Activated T-cell treated with anti-CD3 and anti-CD28 coated beads for 48 hours (primary cell): ENCODE measurements around the gene RAB34.
"Not testable (repeated sequence)": the region's sequence is repeated elsewhere in the genome, so short reads cannot be mapped to it uniquely, and the experiment has no call there.

ENCODE experiments used
- DNase-seq: peaks from one replicate; pipeline ENCODE4 v3.0.0-alpha.2; 2020; ENCODE audit warnings: low read depth

Gene RAB34

DNA sequence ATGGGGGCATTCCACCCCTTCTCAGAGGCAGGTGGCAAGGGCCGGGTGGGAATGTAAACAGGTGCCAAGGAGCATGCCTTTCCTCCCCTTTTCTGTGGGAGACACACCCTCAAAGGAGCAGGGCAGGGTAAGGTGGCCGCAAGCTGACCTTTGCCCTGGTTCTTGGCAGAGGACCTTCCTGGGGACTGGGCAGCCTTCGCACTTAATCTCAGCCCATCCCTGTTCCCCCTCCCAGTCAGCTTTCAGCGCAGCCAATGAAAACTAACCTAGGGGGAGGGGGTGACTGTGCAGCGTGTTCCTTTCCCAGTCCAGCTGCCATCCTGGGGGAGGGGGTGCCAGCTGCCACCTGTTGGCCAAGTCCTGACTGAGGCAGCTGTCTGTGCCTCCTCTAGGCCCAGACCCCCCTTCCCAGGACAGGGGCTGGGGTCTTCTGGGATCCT, 29.0 kb upstream of the RAB34 start:
- DNase-seq, result no peak

DNA sequence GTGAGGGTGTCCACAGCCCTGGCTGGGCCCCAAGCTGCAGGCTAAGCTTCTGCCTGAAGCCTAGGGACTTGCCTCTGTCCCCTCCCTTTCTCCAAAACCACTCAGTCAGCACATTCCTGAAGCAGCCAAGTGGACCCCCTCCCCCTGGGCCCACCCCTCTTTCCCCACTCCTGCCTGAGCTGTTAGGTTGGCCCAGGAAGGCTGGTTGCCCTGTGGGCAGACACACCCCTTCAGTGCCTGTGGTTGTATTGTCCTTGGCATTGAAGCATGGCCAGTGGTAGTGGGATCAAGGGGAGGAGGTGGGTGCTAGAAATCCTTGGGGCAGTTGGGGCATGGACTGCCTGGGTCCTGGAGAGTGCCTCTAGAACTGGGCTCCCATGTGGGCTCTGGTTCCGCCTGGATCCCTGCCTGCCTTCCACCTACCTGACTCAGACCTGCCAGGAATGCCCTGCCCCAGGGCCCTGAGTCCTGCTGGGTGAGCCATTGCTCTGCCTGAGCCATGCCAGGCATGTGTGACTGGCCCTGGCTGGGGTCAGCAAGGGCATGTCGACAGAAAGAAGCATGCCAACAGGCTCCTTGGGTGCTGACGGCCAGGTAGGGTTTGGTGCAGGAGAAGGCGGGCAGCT, 28.2 kb upstream of the RAB34 start:
- no peak for DNase-seq

DNA sequence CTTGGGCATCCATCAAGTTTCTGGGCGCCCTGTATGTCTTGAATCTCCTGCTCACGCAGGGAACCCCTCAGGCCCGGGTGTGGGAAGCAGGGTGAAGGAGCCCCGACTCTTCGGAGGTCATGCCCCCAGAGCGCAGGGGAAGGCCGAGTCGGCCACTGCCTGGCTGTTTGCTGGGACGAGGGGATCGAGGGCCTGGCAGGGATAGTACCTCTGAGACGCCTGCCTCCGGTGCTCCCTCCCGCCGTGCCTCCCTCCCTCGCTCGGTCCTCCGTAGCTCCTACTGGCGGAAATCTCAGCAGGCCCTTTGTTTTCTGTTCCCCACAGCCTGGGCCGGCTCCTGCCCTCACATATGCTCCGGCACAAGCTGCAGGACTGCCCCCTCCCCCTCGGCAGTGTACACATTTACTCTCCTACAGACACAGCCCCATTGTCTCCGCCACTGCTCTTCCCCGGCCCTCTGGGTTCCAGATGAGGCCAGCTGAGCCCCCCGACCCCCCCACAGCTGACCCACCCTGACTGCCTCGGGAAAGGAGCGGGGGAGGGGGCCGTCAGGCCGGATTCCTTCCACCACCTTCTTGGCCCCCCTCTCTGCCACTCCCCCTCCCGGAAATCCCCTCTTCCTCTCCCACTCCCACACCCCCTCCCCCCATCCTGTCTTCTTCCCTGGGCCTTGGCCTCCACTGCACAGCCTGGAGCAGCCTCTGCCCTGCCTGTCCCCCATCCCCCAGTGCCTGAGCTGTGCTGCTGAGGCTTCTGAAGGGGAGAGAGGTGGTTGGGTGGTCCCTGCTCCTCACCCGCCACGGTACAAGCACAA, 27.5 kb upstream of the RAB34 start:
- DNase-seq, result no peak

DNA sequence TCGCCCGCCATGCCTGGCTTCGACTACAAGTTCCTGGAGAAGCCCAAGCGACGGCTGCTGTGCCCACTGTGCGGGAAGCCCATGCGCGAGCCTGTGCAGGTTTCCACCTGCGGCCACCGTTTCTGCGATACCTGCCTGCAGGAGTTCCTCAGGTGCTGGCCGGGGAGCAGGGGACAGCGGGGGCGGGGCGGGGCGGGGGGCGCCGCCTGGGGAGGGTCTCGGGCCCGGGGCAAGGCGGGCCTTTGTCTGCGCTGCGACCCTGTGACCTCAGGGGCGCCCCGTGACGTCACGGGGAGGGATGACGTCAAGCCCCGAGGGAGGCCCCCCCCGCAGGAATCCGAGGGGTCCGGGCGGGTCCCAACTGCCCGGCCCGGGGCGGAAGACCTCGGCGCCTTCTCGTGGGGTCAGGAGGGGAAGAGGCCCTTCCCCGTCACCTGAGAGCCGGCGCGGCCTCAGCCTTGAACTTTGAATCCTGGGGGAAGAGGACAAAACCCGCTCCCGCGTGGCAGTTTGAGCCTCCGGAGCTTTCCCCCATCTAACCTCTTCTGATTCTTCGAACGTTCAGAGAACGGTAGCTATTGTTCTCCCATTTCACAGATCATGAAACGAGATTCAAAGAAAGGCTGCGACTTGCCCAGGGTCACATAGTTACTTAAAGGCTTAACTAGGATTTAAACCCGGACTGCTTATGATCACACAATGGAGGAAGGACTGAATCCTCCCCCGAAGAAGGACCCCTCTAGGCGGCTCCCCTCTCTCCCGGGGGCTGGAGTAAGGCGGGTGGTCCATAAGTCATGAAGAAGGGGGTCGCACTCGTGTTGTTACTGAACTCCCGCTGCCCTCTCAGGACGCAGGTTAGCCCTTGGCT, 26.7 kb upstream of the RAB34 start:
- DNase-seq, result peak; percentile 70

DNA sequence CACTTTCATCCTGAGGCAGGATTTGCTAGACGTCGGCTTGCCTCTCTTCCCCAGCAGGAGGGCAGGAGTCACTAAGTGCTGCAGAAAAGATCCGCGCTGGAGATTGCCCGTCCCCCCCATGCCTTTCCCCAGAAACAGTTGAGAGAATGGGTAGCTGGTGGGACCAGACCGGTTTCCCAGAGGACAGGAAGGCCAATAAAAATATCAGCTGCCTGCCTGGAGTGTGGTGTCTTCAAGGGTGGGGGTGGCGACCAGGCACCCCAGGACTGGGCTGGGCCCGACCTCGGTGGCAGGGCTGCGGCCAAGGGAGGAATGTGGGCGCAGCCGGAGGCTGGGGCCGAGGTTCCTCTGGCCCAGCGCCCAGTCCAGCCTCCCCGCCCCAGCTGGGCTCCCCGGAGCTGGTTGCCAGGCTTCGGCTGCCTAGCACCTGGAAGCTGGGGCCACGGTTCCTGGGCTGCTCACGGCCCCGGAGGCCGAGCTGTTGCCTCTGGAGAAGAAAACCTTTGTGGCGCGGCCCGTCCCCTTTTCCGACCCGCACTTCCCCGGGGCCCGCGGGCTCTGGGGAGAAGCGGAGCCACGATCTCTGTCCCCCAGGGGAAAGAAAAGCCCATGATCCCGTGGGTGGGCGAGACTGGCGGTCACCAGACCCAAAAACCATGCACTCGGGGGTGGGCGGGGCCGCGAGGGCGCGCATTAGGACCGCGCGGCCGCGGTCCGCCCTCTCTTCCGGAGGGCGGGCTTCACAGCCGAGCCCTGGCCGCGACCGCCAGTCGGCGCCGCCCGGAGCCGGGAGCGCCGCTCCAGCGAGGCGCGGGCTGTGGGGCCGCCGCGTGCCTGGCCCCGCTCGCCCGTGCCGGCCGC, 25.8 kb upstream of the RAB34 start, which contains the start of gene TRAF4:
Gene TRAF4, plus strand, starts transcription at position 769 of the 861 bp plus-strand sequence. CDS start 102 bp downstream, outside the sequence.
- peak; percentile 82 for DNase-seq

DNA sequence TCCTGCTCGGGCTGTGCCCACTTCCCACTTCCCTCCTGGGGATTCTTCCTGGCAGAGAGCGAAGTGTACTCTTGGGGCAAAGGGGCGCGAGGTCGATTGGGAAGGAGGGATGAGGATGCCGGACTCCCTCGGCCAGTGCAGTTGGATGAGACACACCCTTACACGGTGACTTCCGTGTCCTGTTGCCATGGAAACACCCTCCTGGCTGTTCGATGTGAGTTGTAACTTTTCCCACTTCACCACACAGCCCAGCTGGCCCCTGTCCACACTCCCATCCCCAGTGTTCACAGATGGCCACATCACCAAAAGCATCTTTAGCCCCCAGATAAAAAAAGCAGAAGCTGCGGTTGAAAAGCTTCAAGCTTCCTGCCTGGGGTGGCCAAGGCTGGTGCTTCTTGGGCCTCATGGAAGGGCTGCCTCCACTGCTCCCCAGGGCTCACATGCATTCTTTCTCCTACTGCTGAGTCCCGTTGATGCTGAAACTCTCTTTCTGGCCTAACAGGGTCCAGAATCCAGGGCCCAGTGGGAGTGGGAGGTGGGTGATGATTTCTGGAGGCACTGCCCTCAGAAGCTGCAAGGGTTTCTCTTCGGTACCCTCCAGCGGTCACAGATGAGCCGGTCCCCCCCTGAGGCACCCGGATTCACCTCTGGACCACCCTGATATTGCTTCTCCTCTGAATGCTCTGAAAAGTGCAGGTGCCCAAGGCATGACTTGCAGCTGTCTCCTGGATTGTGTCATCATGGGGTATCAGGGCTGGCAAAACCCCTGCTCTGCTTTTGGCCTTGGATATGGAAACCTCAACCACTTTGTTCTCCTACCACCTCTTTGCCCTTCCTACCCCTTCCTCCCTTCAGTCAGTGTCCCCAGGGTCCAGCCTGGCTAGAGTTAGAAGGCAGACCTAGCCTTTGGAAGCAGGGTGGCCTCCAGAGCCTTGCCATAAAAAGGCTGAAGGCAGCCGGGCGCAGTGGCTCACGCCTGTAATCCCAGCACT, 24.0 kb upstream of the RAB34 start:
- no peak for DNase-seq

DNA sequence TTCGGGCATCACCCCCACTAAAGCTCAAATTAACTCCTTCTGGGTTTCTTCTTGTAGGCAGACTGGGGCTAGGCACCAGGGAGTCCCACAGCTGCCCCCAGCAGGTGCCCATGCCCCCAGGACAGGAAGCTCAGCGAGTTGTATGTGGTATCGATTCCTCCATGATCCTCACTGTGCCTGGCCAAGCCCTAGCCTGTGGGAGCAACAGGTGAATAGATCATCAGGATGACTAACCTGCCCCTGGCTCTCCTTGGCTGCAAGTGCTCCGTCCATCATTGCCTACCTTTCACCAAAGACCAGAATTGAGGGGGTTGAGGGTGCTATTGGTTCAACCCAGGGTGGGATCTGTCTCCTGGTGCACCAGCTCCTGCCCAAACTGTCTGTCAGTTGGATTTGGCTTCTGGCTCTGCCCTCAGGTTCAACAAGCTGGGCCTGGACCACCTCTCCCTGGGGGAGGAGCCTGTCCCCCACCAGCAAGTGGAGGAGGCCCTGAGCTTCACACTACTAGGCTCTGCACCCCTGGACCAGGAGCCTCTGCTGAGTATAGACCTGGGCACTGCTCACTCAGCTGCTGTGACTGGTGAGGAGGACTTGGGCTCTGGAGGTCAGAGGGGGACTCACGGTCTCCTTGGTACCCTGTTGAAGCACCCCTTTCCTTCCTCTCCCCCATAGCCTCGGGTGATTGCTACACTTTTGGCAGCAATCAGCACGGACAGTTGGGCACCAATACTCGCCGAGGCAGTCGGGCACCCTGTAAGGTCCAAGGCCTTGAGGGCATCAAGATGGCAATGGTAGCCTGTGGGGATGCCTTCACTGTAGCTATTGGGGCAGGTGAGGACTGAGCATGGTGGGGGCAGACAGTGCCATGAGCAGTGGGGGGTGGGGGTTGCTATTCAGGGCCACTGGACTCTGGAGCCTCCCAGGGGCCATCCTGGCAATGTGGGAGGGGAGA, 23.0 kb upstream of the RAB34 start:
- DNase-seq, result no peak

DNA sequence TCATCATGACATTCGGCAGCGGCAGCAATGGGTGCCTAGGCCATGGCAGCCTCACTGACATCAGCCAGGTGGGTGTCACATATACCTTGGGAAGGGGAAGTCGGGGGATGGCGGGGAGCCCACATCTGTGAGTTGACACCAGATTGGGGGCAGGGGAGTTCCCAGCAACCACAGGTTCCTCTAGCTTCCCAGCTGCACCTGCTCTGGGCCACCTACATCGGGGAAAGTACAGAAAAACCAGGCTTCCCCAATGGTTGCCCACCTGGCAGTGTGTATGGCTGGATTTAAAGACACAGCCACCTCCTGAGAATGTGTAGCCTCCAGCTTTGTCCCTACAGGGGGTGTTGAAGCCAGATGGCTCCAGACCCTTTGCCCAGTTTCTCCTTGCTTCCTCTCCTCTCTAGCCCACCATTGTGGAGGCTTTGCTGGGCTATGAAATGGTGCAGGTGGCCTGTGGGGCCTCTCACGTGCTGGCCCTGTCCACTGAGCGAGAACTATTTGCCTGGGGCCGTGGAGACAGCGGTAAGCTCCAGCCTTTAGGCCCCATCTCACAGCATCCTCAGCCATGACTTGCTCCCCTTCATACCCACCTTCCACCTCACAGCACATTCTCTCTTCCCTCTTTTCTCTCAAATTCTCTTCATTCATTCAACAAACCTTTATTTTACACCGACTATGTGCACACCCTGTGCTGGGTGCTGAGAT, 21.2 kb upstream of the RAB34 start:
- DNase-seq, result no peak

DNA sequence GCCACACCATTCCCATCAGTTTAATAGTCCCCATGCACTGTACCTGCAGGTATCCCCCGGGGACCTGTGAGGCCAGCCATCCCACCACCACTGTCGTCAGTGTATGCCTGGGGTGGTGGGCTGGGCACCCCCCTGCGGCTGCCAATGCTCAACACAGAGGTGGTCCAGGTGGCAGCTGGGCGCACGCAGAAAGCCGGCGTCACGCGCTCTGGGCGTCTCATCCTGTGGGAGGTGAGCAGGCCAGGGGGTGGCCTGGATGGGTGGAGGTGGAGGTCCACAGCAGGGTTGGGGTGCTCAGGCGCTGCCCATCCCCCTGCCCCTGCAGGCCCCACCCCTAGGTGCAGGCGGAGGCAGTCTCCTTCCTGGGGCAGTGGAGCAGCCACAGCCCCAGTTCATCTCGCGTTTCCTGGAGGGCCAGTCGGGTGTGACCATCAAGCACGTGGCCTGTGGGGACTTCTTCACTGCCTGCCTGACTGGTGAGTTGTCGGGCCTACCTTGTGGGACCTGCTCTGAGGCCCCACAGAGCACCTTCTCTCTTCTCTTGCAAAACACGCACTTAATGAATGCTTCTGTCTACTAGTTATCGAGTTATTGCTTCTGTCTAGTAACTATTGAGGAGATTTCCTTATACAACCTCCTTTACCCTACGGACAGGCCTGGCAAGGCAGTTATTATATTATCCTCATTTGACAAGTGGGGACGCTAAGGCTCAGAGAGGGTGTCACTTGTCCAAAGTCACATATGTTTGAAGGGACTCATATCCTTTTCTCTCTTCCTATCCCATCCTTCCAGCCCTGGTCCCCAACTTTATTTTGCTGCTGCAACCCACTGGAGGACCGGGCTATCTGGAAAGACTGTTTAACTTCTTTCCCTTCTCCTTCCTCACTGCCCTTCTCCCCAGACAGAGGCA, 20.4 kb upstream of the RAB34 start:
- no peak for DNase-seq

DNA sequence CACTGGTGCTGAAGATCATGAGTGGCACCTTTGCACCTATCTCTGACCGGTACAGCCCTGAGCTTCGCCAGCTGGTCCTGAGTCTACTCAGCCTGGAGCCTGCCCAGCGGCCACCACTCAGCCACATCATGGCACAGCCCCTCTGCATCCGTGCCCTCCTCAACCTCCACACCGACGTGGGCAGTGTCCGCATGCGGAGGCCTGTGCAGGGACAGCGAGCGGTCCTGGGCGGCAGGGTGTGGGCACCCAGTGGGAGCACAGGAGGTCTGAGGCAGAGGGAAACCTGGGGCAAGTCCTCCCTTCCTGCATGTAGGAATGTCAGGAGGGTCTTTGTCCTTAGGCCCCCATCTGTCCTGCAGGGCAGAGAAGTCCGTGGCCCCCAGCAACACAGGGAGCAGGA, 19.6 kb upstream of the RAB34 start:
- no peak for DNase-seq

DNA sequence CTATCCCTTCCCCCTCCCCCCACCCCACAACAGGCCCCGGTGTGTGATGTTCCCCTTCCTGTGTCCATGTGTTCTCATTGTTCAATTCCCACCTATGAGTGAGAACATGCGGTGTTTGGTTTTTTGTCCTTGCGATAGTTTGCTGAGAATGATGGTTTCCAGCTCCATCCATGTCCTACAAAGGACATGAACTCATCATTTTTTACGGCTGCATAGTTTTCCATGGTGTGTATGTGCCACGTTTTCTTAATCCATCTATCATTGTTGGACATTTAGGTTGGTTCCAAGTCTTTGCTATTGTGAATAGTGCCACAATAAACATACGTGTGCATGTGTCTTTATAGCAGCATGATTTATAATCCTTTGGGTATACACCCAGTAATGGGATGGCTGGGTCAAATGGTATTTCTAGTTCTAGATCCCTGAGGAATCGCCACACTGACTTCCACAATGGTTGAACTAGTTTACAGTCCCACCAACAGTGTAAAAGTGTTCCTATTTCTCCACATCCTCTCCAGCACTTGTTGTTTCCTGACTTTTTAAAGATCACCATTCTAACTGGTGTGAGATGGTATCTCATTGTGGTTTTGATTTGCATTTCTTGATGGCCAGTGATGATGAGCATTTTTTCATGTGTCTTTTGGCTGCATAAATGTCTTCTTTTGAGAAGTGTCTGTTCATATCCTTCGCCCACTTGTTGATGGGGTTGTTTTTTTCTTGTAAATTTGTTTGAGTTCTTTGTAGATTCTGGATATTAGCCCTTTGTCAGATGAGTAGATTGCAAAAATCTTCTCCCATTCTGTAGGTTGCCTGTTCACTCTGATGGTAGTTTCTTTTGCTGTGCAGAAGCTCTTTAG, 18.5 kb upstream of the RAB34 start:
- DNase-seq, result not testable (repeated sequence)

DNA sequence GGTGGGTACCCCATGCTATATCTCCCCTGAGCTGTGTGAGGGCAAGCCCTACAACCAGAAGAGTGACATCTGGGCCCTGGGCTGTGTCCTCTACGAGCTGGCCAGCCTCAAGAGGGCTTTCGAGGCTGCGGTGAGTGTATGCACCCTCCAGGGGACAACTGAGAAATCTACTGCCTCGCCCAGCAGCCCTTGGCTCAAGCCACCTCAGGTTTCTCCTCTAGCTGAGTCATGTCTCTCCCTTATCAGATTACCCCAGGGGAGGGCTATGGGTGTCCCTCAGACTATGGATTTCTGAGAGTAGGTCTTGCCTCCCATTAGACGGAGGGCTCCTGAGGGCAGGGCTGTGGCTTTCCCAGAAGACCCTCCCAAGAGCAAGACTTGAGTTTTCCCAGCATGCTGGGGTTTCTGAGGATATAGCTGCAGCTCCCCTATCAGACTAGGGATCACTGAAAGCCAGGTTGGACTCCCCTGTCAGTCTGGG, 17.6 kb upstream of the RAB34 start:
- no peak for DNase-seq

DNA sequence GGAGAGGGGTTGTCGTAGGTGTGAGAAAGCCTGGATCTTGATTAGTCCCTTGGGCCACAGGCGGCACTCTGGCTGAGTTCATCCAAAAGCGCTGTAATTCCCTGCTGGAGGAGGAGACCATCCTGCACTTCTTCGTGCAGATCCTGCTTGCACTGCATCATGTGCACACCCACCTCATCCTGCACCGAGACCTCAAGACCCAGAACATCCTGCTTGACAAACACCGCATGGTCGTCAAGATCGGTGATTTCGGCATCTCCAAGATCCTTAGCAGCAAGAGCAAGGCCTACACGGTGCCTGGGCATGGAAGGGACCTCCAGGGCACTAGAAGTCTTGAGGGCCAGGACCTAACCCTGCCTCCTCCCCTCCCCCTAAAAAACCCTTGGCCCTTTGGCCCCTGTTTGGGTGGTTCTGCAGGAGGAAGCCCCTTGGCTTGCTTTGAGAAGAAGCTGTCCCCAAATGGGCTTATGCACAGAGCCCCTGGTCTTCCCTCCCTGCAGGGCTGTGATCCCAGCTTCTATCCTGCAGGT, 17.1 kb upstream of the RAB34 start:
- DNase-seq, result no peak

DNA sequence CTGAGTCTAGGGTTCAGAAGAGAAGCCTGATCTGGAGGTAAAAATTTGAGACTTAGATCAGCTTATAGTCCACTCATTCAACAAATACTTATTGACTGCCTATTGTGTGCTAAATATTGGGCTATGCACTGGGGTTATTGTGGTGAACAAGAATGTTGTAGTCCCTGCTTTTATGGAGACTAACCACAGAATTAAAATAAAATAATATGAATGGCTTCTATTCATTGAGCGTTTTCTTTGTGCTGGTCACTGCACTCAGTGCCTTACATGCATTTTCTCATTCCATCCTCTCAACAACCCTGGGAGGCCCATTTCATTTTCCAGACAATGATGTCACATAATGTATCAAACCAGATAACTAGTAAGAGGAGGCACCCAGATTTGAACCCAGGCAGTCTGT, 15.7 kb upstream of the RAB34 start:
- no peak for DNase-seq

DNA sequence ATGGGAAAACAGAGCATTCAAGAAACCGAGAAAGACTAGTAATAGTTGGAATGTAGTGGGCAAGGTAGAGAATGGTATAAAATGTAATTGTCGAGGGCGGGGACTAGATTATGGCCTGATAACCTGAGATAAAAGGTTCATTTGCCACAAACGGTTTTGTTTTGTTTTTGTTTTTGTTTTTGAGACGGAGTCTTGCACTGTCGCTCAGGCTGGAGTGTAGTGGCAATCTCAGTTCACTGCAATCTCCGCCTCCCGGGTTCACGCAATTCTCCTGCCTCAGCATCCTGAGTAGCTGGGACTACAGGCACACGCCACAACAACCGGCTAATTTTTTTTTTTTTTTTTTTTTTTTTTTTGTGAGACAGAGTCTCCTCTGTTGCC, 12.3 kb upstream of the RAB34 start:
- DNase-seq, result no peak
